ENCODE measurements around the gene BRWD1.
A peak's percentile ranks its signal among the peaks of the same experiment; 100 is the strongest.
"Not testable (repeated sequence)": the region's sequence is repeated elsewhere in the genome, so short reads cannot be mapped to it uniquely, and the experiment has no call there.

Gene BRWD1

DNA sequence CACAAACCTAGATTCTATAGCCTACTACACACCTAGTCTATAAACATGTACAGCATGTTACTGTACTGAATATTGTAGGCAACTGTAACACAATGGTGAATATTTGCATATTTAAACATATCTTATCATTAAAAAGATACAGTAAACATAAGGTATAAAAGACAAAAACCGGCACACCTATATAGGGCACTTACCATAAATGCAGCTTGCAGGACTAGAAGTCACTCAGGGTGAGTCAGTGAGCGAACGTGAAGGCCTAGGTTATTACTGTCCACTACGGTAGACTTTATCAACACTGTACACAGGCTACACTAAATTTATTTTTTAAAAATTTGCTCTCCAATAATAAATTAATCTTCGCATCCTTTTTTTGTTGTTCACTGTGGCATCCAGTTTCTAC lies 143.5 kb downstream of the BRWD1 start:
- no peak for DNase-seq

DNA sequence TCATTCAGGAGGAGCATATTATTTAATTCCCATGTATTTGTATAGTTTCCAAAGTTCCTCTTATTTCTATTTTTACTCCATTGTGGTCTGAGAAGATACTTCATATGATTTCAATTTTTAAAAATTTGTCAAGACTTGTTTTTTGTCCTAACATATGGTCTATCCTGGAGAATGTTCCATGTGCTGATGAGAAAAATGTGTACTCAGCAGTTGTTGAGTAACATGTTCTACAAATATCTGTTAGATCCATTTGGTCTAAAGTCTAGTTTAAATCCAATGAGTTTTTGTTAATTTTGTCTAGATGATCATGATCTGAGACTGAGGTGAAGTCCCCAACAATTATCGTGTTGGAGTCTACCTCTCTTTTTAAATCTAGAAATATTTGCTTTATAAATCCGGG lies 144.6 kb downstream of the BRWD1 start:
- DNase-seq = no peak

GRCh38 chr21:39164523-39164922 lies 148.9 kb downstream of the BRWD1 start:
- DNase-seq = no peak

- no peak for DNase-seq
These were observed 152.4 kb downstream of the BRWD1 start for GRCh38 chr21:39161064-39161463.

DNA sequence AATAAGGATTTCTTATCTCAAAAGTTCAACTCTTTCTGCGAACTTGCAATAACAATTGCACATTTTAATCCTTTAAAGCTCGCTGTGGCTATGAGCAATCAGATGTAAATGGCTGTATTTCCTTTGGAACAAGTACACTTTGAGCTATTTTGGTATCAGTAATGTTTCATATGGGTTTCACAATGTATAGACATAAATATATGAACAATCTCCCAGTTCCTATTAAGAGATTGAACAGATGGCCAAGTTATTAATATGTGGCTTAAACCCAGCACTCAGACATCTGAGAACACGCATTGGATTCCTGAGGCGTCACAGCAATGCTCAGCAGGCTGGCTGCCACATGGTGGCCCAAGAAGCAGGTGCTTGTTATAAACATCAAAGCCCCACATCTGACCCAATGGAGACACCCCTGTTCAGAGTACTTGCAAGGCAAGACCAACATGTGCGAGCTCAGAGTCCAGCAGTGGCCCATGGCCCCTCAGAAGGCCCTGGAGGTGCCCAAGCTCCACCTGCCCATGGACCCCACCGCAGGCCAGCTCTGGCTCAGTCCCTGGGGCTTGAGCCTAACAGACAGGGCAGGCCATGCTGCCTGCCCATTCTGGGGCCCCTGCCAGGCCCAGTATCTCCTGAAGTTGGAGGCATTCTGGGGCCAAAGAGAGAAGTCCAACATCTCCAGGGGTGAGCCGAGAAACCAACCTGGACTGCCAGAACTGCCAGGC lies 153.9 kb downstream of the BRWD1 start:
- peak; percentile 56 for DNase-seq

- not testable (repeated sequence) for DNase-seq
These were observed 156.2 kb downstream of the BRWD1 start for GRCh38 chr21:39157241-39157640.

GRCh38 chr21:39156024-39156423 lies 157.4 kb downstream of the BRWD1 start:
- peak; percentile 91 for DNase-seq

GRCh38 chr21:39155578-39155977 lies 157.9 kb downstream of the BRWD1 start:
- DNase-seq = no peak

DNA sequence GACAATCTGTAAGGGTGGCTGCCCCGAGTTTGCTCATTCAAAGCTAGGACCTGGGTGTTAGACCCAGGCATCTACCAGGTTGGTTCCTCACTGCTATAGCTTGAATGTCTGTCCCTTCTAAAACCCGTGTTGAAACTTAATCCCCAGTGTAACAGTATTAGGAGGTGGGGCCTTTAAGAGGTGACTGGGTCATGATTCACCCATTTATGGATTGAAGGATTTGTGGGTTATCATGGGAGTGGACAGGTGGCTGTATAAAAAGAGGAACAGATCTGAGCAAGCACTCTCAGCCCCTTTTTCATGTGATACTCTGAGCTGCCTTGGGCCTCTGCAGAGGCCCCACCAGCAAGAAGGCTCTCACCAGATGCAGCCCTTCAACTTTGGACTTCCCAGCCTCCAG lies 159.6 kb downstream of the BRWD1 start:
- DNase-seq = no peak

DNA sequence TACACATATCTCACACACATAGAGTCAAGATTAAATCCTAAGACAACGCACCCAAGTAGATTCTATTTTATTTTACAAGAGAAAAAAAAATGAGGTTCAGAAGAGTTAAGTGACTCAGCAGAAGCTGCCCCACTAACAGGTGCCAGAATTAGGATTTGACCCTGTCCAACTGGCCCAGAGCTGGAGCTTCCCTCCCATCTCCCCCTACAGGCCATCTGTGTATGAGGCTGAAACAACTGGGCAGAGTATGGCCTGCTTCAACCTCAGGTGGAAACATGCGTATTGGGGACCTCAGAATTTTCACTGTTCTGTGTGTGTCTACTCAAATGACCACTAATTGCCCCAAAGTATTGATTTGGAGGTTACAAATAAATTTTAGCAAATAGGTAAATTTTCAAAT lies 160.1 kb downstream of the BRWD1 start:
- DNase-seq = no peak

DNA sequence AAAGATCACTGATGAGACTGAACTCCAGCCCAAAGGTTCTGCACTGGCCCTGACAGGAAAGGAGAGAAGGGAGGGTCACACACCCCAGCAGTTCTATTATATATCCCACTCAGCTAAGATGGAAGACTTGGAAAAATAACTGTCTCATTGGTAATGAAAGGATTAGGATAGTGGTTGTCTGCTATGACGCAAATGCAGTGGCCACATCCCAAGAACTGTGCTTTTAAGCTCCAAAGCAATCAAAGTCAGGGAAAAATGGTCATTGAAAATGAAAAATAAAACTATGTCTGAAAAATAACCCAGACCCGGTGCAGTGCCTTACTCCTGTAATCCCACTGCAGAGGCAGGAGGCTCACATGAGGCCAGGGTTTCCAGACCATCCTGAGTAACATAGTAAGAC lies 161.2 kb downstream of the BRWD1 start:
- no peak for DNase-seq

GRCh38 chr21:39150877-39151276 lies 162.6 kb downstream of the BRWD1 start:
- peak; percentile 22 for DNase-seq

DNA sequence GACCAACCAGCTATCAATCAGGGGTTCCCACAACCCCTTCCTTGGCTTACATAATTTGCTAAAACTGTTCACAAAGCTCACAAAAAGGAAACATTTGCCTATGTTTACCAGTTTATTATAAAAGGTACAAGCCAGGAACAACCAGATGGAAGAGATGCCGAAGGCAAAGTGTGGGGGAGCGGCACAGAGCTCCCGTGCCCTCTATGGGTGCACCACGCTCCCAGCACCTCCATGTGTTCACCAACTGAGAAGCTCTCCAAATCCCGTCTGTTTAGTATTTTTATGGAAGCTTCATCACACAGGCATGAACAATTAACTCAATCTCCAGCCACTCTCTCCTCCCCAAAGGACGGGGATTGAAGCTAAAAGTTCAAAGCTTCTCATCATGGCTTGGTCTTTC lies 163.1 kb downstream of the BRWD1 start:
- no peak for DNase-seq

DNA sequence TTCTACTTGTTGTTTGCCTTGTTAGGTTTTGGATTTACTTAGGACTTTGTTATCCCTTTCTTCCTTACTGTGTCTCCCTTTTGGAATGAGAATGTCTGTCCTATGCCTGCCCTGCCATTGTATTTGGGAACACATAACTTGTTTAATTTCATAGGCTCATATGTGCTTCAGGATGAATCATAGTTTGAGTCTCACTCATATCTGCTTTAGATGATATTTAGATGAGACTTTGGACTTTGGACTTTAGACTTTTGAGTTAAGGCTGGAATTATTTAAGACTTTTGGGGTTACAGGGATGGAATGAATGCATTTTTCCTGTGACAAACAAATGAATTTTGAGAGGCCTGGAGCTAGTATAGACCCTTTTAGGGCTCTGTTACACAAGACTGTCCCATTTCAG lies 163.6 kb downstream of the BRWD1 start:
- no peak for DNase-seq

DNA sequence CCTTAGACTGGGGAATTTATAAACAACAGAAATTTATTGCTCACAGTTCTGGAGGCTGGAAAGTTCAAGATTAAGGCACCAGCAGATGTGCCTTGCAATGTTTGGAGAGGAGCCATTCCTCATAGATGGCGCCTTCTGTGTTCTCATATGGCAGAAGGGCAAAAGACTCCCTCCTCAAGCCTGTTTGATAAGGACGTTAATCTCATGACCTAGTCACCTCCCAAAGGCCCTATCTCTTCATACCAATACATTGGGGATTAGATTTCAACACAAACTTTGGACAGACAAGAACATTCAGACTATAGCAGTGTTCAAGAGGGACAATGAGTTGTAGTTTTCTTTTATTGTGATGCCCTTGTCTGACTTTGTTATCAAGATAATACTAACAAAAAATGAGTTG lies 164.5 kb downstream of the BRWD1 start:
- no peak for DNase-seq

GRCh38 chr21:39144191-39144590 lies 169.2 kb downstream of the BRWD1 start:
- DNase-seq = no peak

DNA sequence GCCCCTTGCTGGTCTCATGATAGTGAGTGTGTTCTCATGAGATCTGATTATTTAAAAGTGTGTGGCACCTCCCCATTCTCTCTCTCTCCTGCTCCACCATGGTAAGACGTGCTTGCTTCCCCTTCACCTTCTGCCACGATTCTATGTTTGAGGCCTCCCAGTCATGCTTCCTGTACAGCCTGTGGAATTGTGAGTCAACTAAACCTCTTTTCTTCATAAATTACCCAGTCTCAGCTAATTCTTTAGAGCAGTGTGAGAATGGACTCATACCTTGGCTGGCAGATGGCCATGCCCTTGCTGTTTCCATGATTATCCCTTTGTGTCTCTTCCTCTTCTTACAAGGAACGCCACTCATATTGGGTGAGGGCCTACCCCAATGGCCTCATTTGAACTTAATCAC lies 170.5 kb downstream of the BRWD1 start:
- no peak for DNase-seq

GRCh38 chr21:39141502-39141901 lies 171.9 kb downstream of the BRWD1 start:
- no peak for DNase-seq

GRCh38 chr21:39137248-39138178 lies 175.9 kb downstream of the BRWD1 start:
- DNase-seq = peak; percentile 81

DNA sequence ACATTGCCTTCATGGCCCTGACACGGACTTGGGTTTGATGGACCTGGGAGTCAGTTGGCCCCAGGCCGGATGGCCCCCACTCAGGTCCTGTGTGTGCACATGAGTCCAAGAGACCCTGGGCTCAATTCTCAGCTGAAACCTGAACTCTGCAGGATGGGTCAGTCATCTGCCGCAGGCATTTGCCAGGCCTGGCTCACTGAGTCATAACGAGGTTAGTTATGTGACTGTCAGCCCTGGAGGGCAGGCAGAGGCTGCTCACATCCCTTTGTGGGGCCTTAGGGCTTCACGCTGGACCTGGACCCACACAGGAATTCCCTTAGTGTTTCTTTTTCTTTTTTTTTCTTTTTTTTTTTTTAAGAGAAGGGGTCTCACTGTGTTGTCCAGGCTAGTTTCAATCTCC lies 176.7 kb downstream of the BRWD1 start:
- peak; percentile 48 for DNase-seq

DNA sequence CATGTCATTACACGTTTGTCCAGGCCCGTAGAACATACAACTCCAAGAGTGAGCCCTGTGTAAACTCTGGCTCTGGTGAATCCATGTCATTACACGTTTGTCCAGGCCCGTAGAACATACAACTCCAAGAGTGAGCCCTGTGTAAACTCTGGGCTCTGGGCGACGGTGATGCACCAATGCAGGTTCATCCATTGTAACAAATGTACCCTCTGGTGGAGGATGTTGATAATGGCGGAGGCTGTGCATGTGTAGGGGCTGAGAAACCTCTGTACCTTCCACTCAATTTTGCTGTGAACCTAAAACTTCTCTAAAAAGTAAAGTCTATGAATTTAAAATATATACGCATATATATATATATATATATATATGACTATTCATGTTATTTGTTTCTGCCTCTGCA lies 177.3 kb downstream of the BRWD1 start:
- peak; percentile 62 for DNase-seq

GRCh38 chr21:39134288-39134810 lies 179.1 kb downstream of the BRWD1 start:
- DNase-seq = no peak
